ENCODE data around the gene CDKN1C. TPM values are rescaled to one million over a fixed set of nuclear protein-coding genes. Genes with fewer than 3 reads are reported as not detected.

The CDKN1C gene
- polyA plus RNA-seq, 1 of the 3 experiments (the other 2 are of a cell fraction), result 1.6 TPM

DNA sequence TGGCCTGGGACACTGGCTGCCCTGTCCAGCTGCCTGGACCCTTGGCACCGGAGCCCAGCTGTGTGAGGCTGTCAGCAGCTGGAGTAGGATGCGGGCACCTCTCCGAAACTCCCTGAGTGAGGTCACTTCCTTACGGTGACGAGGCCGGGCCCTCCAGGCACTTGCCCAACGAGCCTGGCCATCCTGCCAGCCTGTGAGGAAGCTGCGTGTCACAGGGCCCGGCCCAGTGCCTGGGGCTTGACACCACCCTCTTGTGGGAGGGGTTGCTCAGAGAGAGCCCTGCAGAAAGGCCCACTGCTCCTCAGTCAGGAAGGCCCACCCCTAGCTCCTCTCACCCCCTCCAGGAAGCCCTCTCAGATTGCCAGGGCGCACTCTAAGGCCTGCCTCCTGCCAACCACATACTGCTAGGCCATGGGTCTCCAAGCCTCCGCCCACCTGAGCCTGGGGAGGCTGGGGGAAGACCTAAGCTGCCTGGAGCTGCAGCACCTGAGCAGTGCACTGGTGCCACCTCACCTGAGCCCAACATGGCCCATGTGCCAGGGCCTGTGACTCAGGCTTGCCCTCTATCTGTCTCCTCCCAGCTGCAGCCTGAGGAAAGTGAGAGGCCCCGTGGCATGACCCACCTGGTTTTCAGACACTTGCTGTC, 47.9 kb upstream of the CDKN1C start:
- Histone ChIP-seq H3K36me3 (replicated peaks in 1 of 2; ENCODE audit: control insufficient read depth in 1 of 2, insufficient read depth in 2 of 2, low read length in 1 of 2) (no peaks in the 10 kb centered on the region), H3K9me3 (0 out of 2 replicates have a peak, but pooled peaks cover 2% of the 10 kb centered on the region), H3K4me2 (peak overlapping the region; percentile 39; the same call in 1 of the 2 replicates), H3K79me2 (ENCODE audit: insufficient read depth) (no peaks in the 10 kb centered on the region), H3F3A (replicated peaks; ENCODE audit: insufficient read depth) (peaks cover 8% of the 10 kb centered on the region), H3K27ac (ENCODE audit: low read depth in 2 of 2, low read length in 1 of 2) (0 out of 4 replicates have a peak overlapping the region, but pooled peaks of 1 of the 2 experiments have one; percentile 31), H4K20me1 (ENCODE audit: insufficient read depth) (no peaks in the 10 kb centered on the region), H2AFZ (ENCODE audit: low read depth) (no peak overlapping the region), H3K4me3 (ENCODE audit: low read depth in 2 of 2, low read length in 1 of 2) (no peak overlapping the region), H3K4me1 (ENCODE audit: control insufficient read depth in 1 of 2, insufficient read depth in 2 of 2, low read depth in 1 of 2, low read length in 1 of 2) (peaks cover 0 to 13% of the 10 kb centered on the region in 2 experiments; a peak in 2 of 4 replicates), H3K27me3 (ENCODE audit: insufficient read depth) (no peaks in the 10 kb centered on the region), H3K9ac (no peak overlapping the region), H3K9me2 (no peaks in the 10 kb centered on the region)
- 20% methylated on average over 1 of the region's 12 CpGs for WGBS (ENCODE audit: low lambda C conversion rate)
- POLR2A ChIA-PET, result no interaction called here
- TF ChIP-seq RFX5 (IDR thresholded peaks at IDR 0.05; ENCODE audit: low read length) (no peak), EP300 (IDR thresholded peaks at IDR 0.05; ENCODE audit: borderline replicate concordance in 1 of 2, low read depth in 1 of 2, low read length in 1 of 2) (no peak), GABPA (IDR thresholded peaks at IDR 0.05; ENCODE audit: low read depth) (peak; percentile 29; the same call in 1 of the 2 replicates)
- DNase-seq, result peak; percentile 44
- CTCF ChIA-PET, result interaction anchor here (1.0 to 1.7 kb wide), 5 partner anchors 30 to 402 kb away, joined by 3 to 6 read pairs (median 4); no protein-coding TSS in a partner anchor

DNA sequence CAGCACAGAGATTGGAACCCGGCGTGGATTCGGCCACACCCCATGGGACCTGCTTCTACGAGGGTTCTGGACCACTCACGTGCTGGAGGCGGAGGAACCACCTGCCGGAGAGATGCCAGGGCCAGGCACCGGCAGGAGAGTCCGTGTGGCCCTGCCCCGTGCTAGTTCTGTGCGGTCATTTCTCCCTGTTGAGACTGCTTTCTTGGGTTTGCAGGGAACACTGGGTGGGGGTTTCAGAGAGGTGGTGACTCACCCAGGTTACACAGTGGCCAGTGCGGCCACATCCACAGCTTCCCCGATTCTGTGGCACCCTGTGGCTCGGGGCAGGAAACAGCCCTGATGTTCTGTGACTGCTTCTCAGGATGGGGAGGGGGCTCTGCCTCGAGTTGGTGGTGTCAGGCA, 47.3 kb upstream of the CDKN1C start:
- Histone ChIP-seq H4K20me1 (ENCODE audit: insufficient read depth) (no peaks in the 10 kb centered on the region), H3K4me2 (peak overlapping the region; percentile 39; the same call in 1 of the 2 replicates), H3K9ac (no peak overlapping the region), H3K4me3 (ENCODE audit: low read depth in 2 of 2, low read length in 1 of 2) (no peak overlapping the region), H3K36me3 (replicated peaks in 1 of 2; ENCODE audit: control insufficient read depth in 1 of 2, insufficient read depth in 2 of 2, low read length in 1 of 2) (no peaks in the 10 kb centered on the region), H2AFZ (ENCODE audit: low read depth) (no peak overlapping the region), H3K9me2 (no peaks in the 10 kb centered on the region), H3K27me3 (ENCODE audit: insufficient read depth) (no peaks in the 10 kb centered on the region), H3K27ac (ENCODE audit: low read depth in 2 of 2, low read length in 1 of 2) (0 out of 4 replicates have a peak overlapping the region, but pooled peaks of 1 of the 2 experiments have one; percentile 31), H3K79me2 (ENCODE audit: insufficient read depth) (0 out of 2 replicates have a peak, but pooled peaks cover 2% of the 10 kb centered on the region), H3K4me1 (ENCODE audit: control insufficient read depth in 1 of 2, insufficient read depth in 2 of 2, low read depth in 1 of 2, low read length in 1 of 2) (peaks cover 0 to 14% of the 10 kb centered on the region in 2 experiments; a peak in 2 of 4 replicates), H3F3A (replicated peaks; ENCODE audit: insufficient read depth) (peaks cover 6% of the 10 kb centered on the region), H3K9me3 (no peaks in the 10 kb centered on the region)
- DNase-seq, result peak; percentile 25
- POLR2A ChIA-PET, result no interaction called here
- CTCF ChIA-PET, result interaction anchor here (1.0 to 1.5 kb wide), 2 partner anchors 157 to 401 kb away, joined by 4 read pairs; no protein-coding TSS in a partner anchor
- WGBS (ENCODE audit: low lambda C conversion rate), result 68% methylated on average over 12 of the region's 15 CpGs
- TF ChIP-seq POLR2AphosphoS5 (IDR thresholded peaks at IDR 0.05; ENCODE audit: low read depth, low read length) (no peak), RXRA (IDR thresholded peaks at IDR 0.05; ENCODE audit: borderline replicate concordance, low read depth) (no peak), FOSL2 (IDR thresholded peaks at IDR 0.05; ENCODE audit: borderline replicate concordance, low read depth) (no peak), NFIC (IDR thresholded peaks at IDR 0.05; ENCODE audit: borderline replicate concordance) (no peak)

DNA sequence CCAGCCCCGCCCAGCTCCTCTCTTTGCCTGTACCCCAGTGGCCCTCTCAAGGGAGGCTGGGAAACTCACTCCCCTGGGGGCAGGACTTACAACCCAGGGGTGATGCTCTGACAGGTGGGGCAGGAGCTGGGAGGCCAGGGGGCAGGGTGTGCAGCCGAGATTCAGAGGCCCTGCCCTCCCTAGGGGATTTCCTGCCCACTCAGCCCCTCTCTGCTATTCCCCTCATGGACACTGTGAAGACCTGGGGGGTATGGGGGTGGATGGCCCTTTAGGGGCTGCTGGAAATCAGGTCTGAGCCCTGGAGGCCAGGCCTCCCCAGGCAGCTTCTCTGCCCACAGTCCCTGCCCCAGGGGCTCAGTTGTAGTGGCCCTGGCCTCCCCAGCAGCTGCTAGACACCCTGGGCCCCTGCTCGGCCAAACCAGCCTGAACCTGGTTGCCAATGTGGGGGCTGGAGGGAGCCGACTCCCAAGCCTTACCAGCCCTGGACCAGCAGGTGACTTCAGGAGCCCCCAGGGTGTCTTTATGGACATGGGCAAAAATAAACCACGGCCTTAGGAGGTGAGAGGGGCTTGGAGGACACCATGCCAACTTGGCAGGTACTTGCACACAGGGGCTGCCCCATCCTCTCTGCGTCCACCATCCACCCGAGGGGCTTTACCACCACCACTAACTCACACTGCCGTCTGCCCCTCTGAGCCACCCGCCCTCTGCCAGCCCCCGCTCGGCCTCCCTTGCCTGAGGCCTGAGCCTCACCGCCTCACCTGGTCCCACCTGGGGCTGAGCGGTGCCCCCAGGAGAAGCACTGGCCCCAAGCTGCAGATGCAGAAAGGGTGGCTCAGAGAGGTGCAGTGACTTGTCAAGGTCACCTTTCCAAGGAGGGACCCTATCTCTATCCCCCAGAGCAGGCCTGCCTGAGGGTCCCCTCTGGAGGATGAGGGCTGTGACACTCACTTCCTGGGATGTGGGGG, 46.5 kb upstream of the CDKN1C start:
- Histone ChIP-seq H3K36me3 (replicated peaks in 1 of 2; ENCODE audit: control insufficient read depth in 1 of 2, insufficient read depth in 2 of 2, low read length in 1 of 2) (no peaks in the 10 kb centered on the region), H4K20me1 (ENCODE audit: insufficient read depth) (no peaks in the 10 kb centered on the region), H3K79me2 (ENCODE audit: insufficient read depth) (0 out of 2 replicates have a peak, but pooled peaks cover 2% of the 10 kb centered on the region), H3K9me2 (no peaks in the 10 kb centered on the region), H3K4me2 (no peak overlapping the region), H2AFZ (ENCODE audit: low read depth) (no peak overlapping the region), H3K4me3 (ENCODE audit: low read depth in 2 of 2, low read length in 1 of 2) (no peak overlapping the region), H3K27ac (ENCODE audit: low read depth in 2 of 2, low read length in 1 of 2) (no peak overlapping the region), H3F3A (replicated peaks; ENCODE audit: insufficient read depth) (peaks cover 4% of the 10 kb centered on the region), H3K27me3 (ENCODE audit: insufficient read depth) (no peaks in the 10 kb centered on the region), H3K9me3 (no peaks in the 10 kb centered on the region), H3K9ac (no peak overlapping the region), H3K4me1 (ENCODE audit: control insufficient read depth in 1 of 2, insufficient read depth in 2 of 2, low read depth in 1 of 2, low read length in 1 of 2) (peaks cover 0 to 14% of the 10 kb centered on the region in 2 experiments; a peak in 2 of 4 replicates)
- DNase-seq, result peak; percentile 29
- TF ChIP-seq TAF1 (IDR thresholded peaks at IDR 0.05; ENCODE audit: borderline replicate concordance, low read depth, low read length) (no peak), RXRA (IDR thresholded peaks at IDR 0.05; ENCODE audit: borderline replicate concordance, low read depth) (no peak), GABPA (IDR thresholded peaks at IDR 0.05; ENCODE audit: low read depth) (no peak), FOXJ3 (CRISPR knock-in tag; IDR thresholded peaks at IDR 0.05) (no peak), FOSL2 (IDR thresholded peaks at IDR 0.05; ENCODE audit: borderline replicate concordance, low read depth) (no peak), RCOR1 (IDR thresholded peaks at IDR 0.05; ENCODE audit: low read length) (no peak), EP300 (IDR thresholded peaks at IDR 0.05; ENCODE audit: borderline replicate concordance in 1 of 2, low read depth in 1 of 2, low read length in 1 of 2) (no peak), NFIC (IDR thresholded peaks at IDR 0.05; ENCODE audit: borderline replicate concordance) (no peak), CHD2 (IDR thresholded peaks at IDR 0.05; ENCODE audit: low read length, partially characterized antibody) (no peak), FOXM1 (IDR thresholded peaks at IDR 0.05; ENCODE audit: low read depth) (no peak), POLR2AphosphoS5 (IDR thresholded peaks at IDR 0.05; ENCODE audit: low read depth, low read length) (no peak), SIN3A (IDR thresholded peaks at IDR 0.05; ENCODE audit: borderline replicate concordance, low read depth, low read length) (no peak)
- TF ChIP-seq, protein P1, sequence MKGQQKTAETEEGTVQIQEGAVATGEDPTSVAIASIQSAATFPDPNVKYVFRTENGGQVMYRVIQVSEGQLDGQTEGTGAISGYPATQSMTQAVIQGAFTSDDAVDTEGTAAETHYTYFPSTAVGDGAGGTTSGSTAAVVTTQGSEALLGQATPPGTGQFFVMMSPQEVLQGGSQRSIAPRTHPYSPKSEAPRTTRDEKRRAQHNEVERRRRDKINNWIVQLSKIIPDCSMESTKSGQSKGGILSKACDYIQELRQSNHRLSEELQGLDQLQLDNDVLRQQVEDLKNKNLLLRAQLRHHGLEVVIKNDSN (IDR thresholded peaks at IDR 0.05; ENCODE audit: borderline replicate concordance, low read depth), result no peak
- POLR2A ChIA-PET, result no interaction called here
- CTCF ChIA-PET, result interaction anchor here (0.7 to 3.4 kb wide), 5 partner anchors 36 to 160 kb away, joined by 3 to 15 read pairs (median 3); no protein-coding TSS in a partner anchor
- 79% methylated on average over 7 of the region's 13 CpGs for WGBS (ENCODE audit: low lambda C conversion rate)

Data from SK-N-SH (cell line).